DMS79 treated with DMSO at 0.1 percent for 48 hours (cell line): ENCODE results near the gene PCIF1.
"Not testable (repeated sequence)": the region's sequence is repeated elsewhere in the genome, so short reads cannot be mapped to it uniquely, and the experiment has no call there.

ENCODE experiments used
- DNase-seq: peaks from one replicate; lab custom pipeline; 2025; lab: John Stamatoyannopoulos, UW

Gene PCIF1

GRCh38 chr20:45967551-45968080 is 33.1 kb downstream of the PCIF1 start:
- no peak for DNase-seq

- DNase-seq: no peak
Measured at GRCh38 chr20:45968081-45968671, 33.7 kb downstream of the PCIF1 start.

GRCh38 chr20:45968801-45969711 is 34.6 kb downstream of the PCIF1 start:
- no peak for DNase-seq

GRCh38 chr20:45969712-45970634 is 35.5 kb downstream of the PCIF1 start:
- no peak for DNase-seq

- DNase-seq: no peak
Measured at GRCh38 chr20:45970646-45971424, 36.4 kb downstream of the PCIF1 start.

GRCh38 chr20:45971425-45971674 is 36.9 kb downstream of the PCIF1 start:
- DNase-seq: no peak

DNA sequence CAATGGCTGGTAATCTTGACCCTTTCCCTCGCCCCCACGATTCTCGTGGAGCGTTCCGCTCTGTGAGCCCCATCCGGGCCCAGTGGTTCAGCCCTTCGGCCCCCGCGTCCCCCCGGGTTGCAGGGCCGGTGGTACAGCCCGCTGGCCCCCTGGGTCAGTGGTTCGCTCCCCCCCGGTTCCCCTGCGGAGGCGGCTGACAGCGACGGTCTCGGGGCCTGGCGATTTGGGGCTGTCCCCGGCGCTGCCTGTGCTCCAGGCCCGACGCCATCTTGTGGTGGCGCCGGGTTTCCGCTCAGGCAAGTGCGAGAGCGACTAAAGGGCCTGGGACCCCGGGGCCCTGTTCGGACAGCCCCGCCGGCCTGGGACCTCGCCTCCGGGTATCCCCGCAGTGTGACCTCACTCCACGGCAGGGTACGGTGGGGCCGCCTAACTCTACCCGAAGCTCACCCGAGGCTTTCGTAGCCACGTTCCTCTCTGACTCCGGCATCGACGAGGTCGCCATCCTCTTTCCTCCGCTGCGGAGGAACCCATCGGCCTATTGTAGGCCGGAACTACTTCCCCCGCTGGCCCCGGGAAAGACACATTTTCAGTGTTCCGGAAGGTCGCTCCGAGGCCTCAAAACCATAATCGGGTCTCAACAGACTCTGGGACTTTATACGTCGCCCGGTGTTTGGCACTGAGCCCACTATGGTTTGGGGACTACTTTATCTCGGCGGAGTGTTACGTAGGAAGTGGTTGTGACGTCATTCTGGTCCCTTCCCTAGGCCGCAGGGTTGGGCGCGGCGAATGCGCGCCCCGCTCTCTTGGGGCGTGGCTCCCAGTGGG is 37.4 kb downstream of the PCIF1 start, which contains the start of gene ZNF335:
Gene ZNF335, minus strand, starts transcription at position 529 of the 825 bp plus-strand sequence. CDS start 793 bp downstream, outside the sequence.
- DNase-seq: peak; percentile 72

GRCh38 chr20:45972500-45973183 is 38.2 kb downstream of the PCIF1 start:
- no peak for DNase-seq

GRCh38 chr20:45974896-45975565 is 40.5 kb downstream of the PCIF1 start:
- no peak for DNase-seq

DNA sequence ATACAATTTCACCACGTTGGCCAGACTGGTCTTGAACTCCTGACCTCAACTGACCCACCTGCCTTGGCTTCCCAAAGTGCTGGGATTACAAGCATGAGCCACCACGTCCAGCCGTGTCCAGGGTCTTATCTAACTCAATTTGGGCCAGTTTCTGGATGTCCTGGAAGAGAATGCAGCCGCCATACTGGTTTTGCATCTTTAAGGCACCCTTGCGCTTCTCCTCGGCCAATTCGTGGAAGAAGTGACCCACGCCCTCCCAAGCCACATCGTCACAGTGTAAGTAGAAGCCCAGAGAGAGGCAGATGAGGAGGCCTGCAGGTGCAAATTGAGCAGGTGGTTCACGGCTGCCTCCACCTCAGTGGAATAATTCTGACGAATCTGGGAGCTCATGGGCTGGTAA is 41.2 kb downstream of the PCIF1 start:
- DNase-seq: no peak

DNA sequence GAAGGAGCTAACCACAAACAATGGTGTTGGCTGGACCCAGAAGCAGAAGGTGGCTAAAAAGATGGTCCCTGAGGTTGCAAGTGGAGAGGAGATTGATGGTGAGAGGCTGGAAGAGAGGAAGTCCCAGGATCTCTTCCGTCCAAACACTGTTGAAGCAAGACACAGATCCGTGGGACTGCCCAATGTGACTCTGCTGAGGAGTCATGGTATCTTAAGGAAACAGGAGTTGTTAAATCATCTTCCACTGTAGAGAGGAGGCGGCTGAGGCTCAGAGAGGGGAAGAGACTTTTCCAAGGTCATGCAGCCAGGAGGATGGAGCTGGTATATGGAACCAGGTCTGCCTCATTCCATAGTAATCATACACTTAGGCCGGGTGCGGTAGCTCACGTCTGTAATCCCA is 41.6 kb downstream of the PCIF1 start:
- no peak for DNase-seq

- no peak for DNase-seq
Measured at GRCh38 chr20:45981261-45981660, 46.8 kb downstream of the PCIF1 start.

DNA sequence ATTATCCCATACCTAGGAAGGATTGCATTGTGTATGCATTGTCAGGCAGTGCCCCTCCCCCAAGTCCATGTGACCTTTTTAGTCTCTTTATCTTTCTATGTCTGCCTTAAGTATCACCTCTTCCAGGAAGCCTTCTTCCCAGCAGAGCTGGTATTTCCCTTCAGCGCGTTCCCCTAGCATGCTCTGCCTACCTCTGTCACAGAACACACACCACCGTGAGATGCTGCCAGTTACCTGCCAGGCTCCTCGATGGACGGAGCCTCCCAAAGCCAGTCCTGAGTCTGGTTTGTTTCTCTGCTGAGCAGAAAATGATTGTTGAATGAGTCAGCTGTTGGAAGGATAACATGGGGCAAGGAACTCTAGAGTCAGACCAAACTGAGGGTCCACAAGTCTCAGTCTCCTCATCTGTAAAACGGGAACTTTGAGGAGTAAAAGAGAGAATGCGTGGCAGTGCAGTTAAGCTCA is 48.8 kb downstream of the PCIF1 start:
- DNase-seq: no peak

DNA sequence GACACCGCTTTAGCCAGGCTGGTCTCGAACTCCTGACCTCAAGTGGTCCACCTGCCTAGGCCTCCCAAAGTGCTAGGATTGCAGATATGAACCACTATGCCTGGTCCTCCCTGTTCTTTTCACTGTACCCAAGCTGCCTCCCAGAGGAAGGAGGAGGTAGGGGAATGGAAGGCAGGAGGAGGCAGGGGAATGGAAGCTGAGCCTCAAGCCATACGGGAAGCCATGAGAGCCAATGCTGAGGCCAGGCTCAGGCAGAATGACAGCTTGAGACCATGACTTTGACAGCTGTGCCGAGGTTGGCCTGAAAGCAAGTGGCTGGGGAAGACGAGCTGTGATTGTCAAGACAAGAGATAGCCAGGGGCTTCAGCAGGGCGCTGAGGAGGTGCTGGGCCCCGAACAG is 51.1 kb downstream of the PCIF1 start:
- DNase-seq: no peak

GRCh38 chr20:45987108-45987780 is 52.8 kb downstream of the PCIF1 start:
- peak; percentile 5 for DNase-seq

GRCh38 chr20:45988830-45989229 is 54.3 kb downstream of the PCIF1 start:
- not testable (repeated sequence) for DNase-seq

GRCh38 chr20:45991616-45992015 is 57.1 kb downstream of the PCIF1 start:
- no peak for DNase-seq

GRCh38 chr20:45993197-45993951 is 58.9 kb downstream of the PCIF1 start:
- DNase-seq: no peak
